ENCODE data around the gene RAB9A. TPM values are rescaled to one million over a fixed set of nuclear protein-coding genes. Genes with fewer than 3 reads are reported as not detected.
A peak's percentile ranks its signal among the peaks of the same experiment; 100 is the strongest.
"Not testable (repeated sequence)": the region's sequence is repeated elsewhere in the genome, so short reads cannot be mapped to it uniquely, and the experiment has no call there.

Gene RAB9A
- polyA plus RNA-seq, 12 donors, result 14.0 to 35.2 (median 21.0) TPM; not detected in 1

- no peak for DNase-seq
Observed at GRCh38 chrX:13698432-13698831, 9.5 kb downstream of the RAB9A start.

- DNase-seq, result no peak
Observed at GRCh38 chrX:13699183-13699826, 10.4 kb downstream of the RAB9A start.

GRCh38 chrX:13700380-13700779 is 11.5 kb downstream of the RAB9A start:
- no peak for DNase-seq

- DNase-seq, result no peak
Observed at GRCh38 chrX:13702111-13702789, 13.3 kb downstream of the RAB9A start.

GRCh38 chrX:13703135-13703534 is 14.2 kb downstream of the RAB9A start:
- DNase-seq, result no peak

- DNase-seq, result no peak
Observed at GRCh38 chrX:13703589-13703988, 14.7 kb downstream of the RAB9A start.

- DNase-seq, result no peak
Observed at GRCh38 chrX:13711141-13711540, 22.2 kb downstream of the RAB9A start.

GRCh38 chrX:13716455-13716854 is 27.5 kb downstream of the RAB9A start:
- no peak for DNase-seq

- no peak for DNase-seq
Observed at GRCh38 chrX:13716905-13717304, 28.0 kb downstream of the RAB9A start.

GRCh38 chrX:13717700-13718472 is 29.0 kb downstream of the RAB9A start:
- DNase-seq, result peak; percentile 76

GRCh38 chrX:13719192-13719856 is 30.4 kb downstream of the RAB9A start:
- no peak for DNase-seq

- DNase-seq, result no peak
Observed at GRCh38 chrX:13721371-13721770, 32.4 kb downstream of the RAB9A start.

GRCh38 chrX:13721819-13722519 is 33.0 kb downstream of the RAB9A start:
- peak; percentile 53 for DNase-seq

- DNase-seq, result not testable (repeated sequence)
Observed at GRCh38 chrX:13724878-13725277, 36.0 kb downstream of the RAB9A start.

GRCh38 chrX:13726583-13726982 is 37.7 kb downstream of the RAB9A start:
- DNase-seq, result not testable (repeated sequence)

- DNase-seq, result not testable (repeated sequence)
Observed at GRCh38 chrX:13730523-13730922, 41.6 kb downstream of the RAB9A start.

GRCh38 chrX:13732246-13733067 is 43.5 kb downstream of the RAB9A start:
- DNase-seq, result peak; percentile 45

GRCh38 chrX:13733506-13733905 is 44.6 kb downstream of the RAB9A start:
- DNase-seq, result no peak

- peak; percentile 95 for DNase-seq
Observed at GRCh38 chrX:13734278-13735172, 45.6 kb downstream of the RAB9A start, which contains the start of the genes OFD1 and TRAPPC2. OFD1 (plus strand) TSS chrX:13734748; CDS start chrX:13735072, 324 bp downstream. TRAPPC2 (minus strand) TSS chrX:13734620; CDS start chrX:13719963, 14,657 bp downstream.

Data from muscle of arm (tissue), 12 donors.